ENCODE measurements around the gene DGKH. TPM values are rescaled to one million over a fixed set of nuclear protein-coding genes. Genes with fewer than 3 reads are reported as not detected.

The DGKH gene
- total and polyA plus RNA-seq, 2 donors (not counting 1 experiment from before 2014, with no cell fraction given) = 0.06 to 0.67 TPM

- Histone ChIP-seq H3K9ac (ENCODE audit: low read length) (no peak overlapping the region), H3K9me3 (ENCODE audit: control extremely low read depth in 1 of 3, control insufficient read depth in 2 of 3, insufficient read depth in 1 of 3, low read length in 2 of 3) (no peaks in the 10 kb centered on the region), H3K27me3 (replicated peaks in 1 of 4; ENCODE audit: control extremely low read depth in 1 of 4, control insufficient read depth in 3 of 4, insufficient read depth in 4 of 4, low read length in 3 of 4) (peaks cover 0 to 9% (median 1%) of the 10 kb centered on the region in 4 experiments), H3K4me2 (replicated peaks; ENCODE audit: low read depth, low read length, poor library complexity, severe bottlenecking) (no peak overlapping the region), H3K4me3 (ENCODE audit: control extremely low read depth in 1 of 5, extremely low read depth in 1 of 5, insufficient read depth in 1 of 5, low read depth in 2 of 5, low read length in 4 of 5) (no peak overlapping the region), H3K79me2 (ENCODE audit: control insufficient read depth, insufficient read depth, low read length) (no peaks in the 10 kb centered on the region), H3K27ac (ENCODE audit: low read length in 2 of 2) (no peak overlapping the region), H2AFZ (ENCODE audit: insufficient read depth, low read depth, low read length, poor library complexity, severe bottlenecking) (no peak overlapping the region), H3K4me1 (ENCODE audit: control insufficient read depth in 2 of 2, insufficient read depth in 2 of 2, low read length in 2 of 2) (no peaks in the 10 kb centered on the region), H3K36me3 (replicated peaks in 1 of 2; ENCODE audit: control extremely low read depth in 1 of 2, control insufficient read depth in 1 of 2, extremely low read depth in 1 of 2, insufficient read depth in 2 of 2, low read length in 1 of 2) (no peaks in the 10 kb centered on the region), H4K20me1 (ENCODE audit: control insufficient read depth, insufficient read depth, low read length, poor library complexity, severe bottlenecking) (no peaks in the 10 kb centered on the region)
- ChIA-PET POLR2A (no interaction called here), CTCF (interaction anchor here (0.6 to 1.6 kb wide), 3 partner anchors 11 to 757 kb away, joined by 3 read pairs; no protein-coding TSS in a partner anchor)
- H3K27ac Mint-ChIP-seq = no peak overlapping the region
- peaks cover 11% of the 10 kb centered on the region for H3K27me3 Mint-ChIP-seq
- no peak for DNase-seq
- peaks cover 5% of the 10 kb centered on the region for H3K9me3 Mint-ChIP-seq (ENCODE audit: insufficient read depth)
- no peak for TF ChIP-seq EZH2 (IDR thresholded peaks at IDR 0.05; ENCODE audit: borderline replicate concordance, insufficient read depth, low read depth, low read length, poor library complexity, severe bottlenecking)
- TF ChIP-seq, protein P1, sequence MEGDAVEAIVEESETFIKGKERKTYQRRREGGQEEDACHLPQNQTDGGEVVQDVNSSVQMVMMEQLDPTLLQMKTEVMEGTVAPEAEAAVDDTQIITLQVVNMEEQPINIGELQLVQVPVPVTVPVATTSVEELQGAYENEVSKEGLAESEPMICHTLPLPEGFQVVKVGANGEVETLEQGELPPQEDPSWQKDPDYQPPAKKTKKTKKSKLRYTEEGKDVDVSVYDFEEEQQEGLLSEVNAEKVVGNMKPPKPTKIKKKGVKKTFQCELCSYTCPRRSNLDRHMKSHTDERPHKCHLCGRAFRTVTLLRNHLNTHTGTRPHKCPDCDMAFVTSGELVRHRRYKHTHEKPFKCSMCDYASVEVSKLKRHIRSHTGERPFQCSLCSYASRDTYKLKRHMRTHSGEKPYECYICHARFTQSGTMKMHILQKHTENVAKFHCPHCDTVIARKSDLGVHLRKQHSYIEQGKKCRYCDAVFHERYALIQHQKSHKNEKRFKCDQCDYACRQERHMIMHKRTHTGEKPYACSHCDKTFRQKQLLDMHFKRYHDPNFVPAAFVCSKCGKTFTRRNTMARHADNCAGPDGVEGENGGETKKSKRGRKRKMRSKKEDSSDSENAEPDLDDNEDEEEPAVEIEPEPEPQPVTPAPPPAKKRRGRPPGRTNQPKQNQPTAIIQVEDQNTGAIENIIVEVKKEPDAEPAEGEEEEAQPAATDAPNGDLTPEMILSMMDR (IDR thresholded peaks at IDR 0.05) = no peak
- H3K4me3 Mint-ChIP-seq = no peak overlapping the region
- WGBS (ENCODE audit: insufficient coverage) = no CpG with 5 or more reads among the region's 1 CpG
- ATAC-seq (ENCODE audit: low read depth) = no peak
- intact Hi-C loops (cut with micrococcal nuclease) = no loop called here
- H3K4me1 Mint-ChIP-seq = no peaks in the 10 kb centered on the region
Measured at GRCh38 chr13:42056146-42056545, 7.7 kb downstream of the DGKH start.

DNA sequence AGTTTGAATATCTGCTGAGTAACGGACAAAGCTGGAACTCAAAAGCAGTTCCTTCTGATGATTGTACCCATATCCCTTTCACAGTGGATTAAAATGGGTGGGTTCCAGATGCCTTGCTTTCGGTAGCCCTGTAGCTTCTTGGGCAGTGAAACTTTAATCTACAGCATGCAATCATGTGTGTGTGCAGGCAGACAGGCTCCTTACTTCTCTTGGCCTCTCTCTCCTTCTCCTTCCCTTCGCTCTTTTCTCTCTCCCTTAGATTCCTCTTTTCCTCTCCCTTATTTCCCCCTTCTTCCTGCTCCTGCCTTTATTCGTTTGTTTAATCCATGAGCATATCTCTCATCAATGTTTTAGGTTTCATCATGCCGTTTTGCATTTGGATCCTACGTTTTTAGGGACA is 8.1 kb downstream of the DGKH start:
- H3K27me3 ChIP-seq (replicated peaks in 1 of 4; ENCODE audit: control extremely low read depth in 1 of 4, control insufficient read depth in 3 of 4, insufficient read depth in 4 of 4, low read length in 3 of 4) = peaks cover 0 to 7% (median 1%) of the 10 kb centered on the region in 4 experiments
- H3K79me2 ChIP-seq (ENCODE audit: control insufficient read depth, insufficient read depth, low read length) = no peaks in the 10 kb centered on the region
- H3K4me1 Mint-ChIP-seq = no peaks in the 10 kb centered on the region
- ATAC-seq (ENCODE audit: low read depth) (no peak), DNase-seq (no peak)
- H3K27ac Mint-ChIP-seq = no peak overlapping the region
- TF ChIP-seq EZH2 (IDR thresholded peaks at IDR 0.05; ENCODE audit: borderline replicate concordance, insufficient read depth, low read depth, low read length, poor library complexity, severe bottlenecking) = no peak
- TF ChIP-seq, protein P1 (IDR thresholded peaks at IDR 0.05) = no peak
- no peak overlapping the region for H3K27ac ChIP-seq (ENCODE audit: low read length in 2 of 2)
- H3K9me3 Mint-ChIP-seq (ENCODE audit: insufficient read depth) = peaks cover 5% of the 10 kb centered on the region
- ChIA-PET CTCF (interaction anchor here (0.6 to 1.6 kb wide), 3 partner anchors 11 to 757 kb away, joined by 3 read pairs; no protein-coding TSS in a partner anchor), POLR2A (no interaction called here)
- peaks cover 8% of the 10 kb centered on the region for H3K27me3 Mint-ChIP-seq
- H3K4me3 Mint-ChIP-seq = no peak overlapping the region
- H3K9me3 ChIP-seq (ENCODE audit: control extremely low read depth in 1 of 3, control insufficient read depth in 2 of 3, insufficient read depth in 1 of 3, low read length in 2 of 3) = no peaks in the 10 kb centered on the region
- H3K4me1 ChIP-seq (ENCODE audit: control insufficient read depth in 2 of 2, insufficient read depth in 2 of 2, low read length in 2 of 2) = no peaks in the 10 kb centered on the region
- H3K9ac ChIP-seq (ENCODE audit: low read length) = no peak overlapping the region
- no peak overlapping the region for H2AFZ ChIP-seq (ENCODE audit: insufficient read depth, low read depth, low read length, poor library complexity, severe bottlenecking)
- no peaks in the 10 kb centered on the region for H3K36me3 ChIP-seq (replicated peaks in 1 of 2; ENCODE audit: control extremely low read depth in 1 of 2, control insufficient read depth in 1 of 2, extremely low read depth in 1 of 2, insufficient read depth in 2 of 2, low read length in 1 of 2)
- H3K4me3 ChIP-seq (ENCODE audit: control extremely low read depth in 1 of 5, extremely low read depth in 1 of 5, insufficient read depth in 1 of 5, low read depth in 2 of 5, low read length in 4 of 5) = no peak overlapping the region
- no peaks in the 10 kb centered on the region for H4K20me1 ChIP-seq (ENCODE audit: control insufficient read depth, insufficient read depth, low read length, poor library complexity, severe bottlenecking)
- no peak overlapping the region for H3K4me2 ChIP-seq (replicated peaks; ENCODE audit: low read depth, low read length, poor library complexity, severe bottlenecking)
- WGBS (ENCODE audit: insufficient coverage) = 100% methylated on average over 2 of the region's 6 CpGs
- intact Hi-C loops (cut with micrococcal nuclease) = no loop called here

Measured in B cell (primary cell).